Stimulated activated CD8-positive, alpha-beta memory T cell treated with anti-CD3 and anti-CD28 coated beads, Interleukin-4, amount 100 ng/mL, for 48 hours (primary cell): ENCODE measurements around the gene SLC11A2.
"Not testable (repeated sequence)": the region's sequence is repeated elsewhere in the genome, so short reads cannot be mapped to it uniquely, and the experiment has no call there.

Source experiments
- DNase-seq: peaks from one replicate; pipeline ENCODE4 v3.0.0-alpha.2; 2020

The SLC11A2 gene

GRCh38 chr12:51025338-51025835 is 797 bp downstream of the SLC11A2 start:
- no peak for DNase-seq

GRCh38 chr12:51023625-51024382 is 2.4 kb downstream of the SLC11A2 start:
- no peak for DNase-seq

GRCh38 chr12:51021694-51022093 is 4.5 kb downstream of the SLC11A2 start:
- DNase-seq: no peak

GRCh38 chr12:51020448-51021182 is 5.6 kb downstream of the SLC11A2 start:
- DNase-seq: no peak

GRCh38 chr12:51019927-51020326 is 6.3 kb downstream of the SLC11A2 start:
- no peak for DNase-seq

- no peak for DNase-seq
These were observed 7.2 kb downstream of the SLC11A2 start for GRCh38 chr12:51018956-51019355.

- no peak for DNase-seq
These were observed 8.7 kb downstream of the SLC11A2 start for GRCh38 chr12:51017452-51017851.

GRCh38 chr12:51014467-51014866 is 11.7 kb downstream of the SLC11A2 start:
- not testable (repeated sequence) for DNase-seq

- DNase-seq: no peak
These were observed 12.7 kb downstream of the SLC11A2 start for GRCh38 chr12:51013441-51013840.

GRCh38 chr12:51012570-51013236 is 13.5 kb downstream of the SLC11A2 start:
- DNase-seq: no peak

GRCh38 chr12:51011955-51012354 is 14.2 kb downstream of the SLC11A2 start:
- no peak for DNase-seq

- DNase-seq: peak; percentile 60
These were observed 17.1 kb downstream of the SLC11A2 start for GRCh38 chr12:51009056-51009440.

- no peak for DNase-seq
These were observed 17.7 kb downstream of the SLC11A2 start for GRCh38 chr12:51008329-51009055.

- DNase-seq: no peak
These were observed 20.5 kb downstream of the SLC11A2 start for GRCh38 chr12:51005671-51006070.

GRCh38 chr12:51005030-51005429 is 21.2 kb downstream of the SLC11A2 start:
- DNase-seq: no peak

GRCh38 chr12:51004504-51004903 is 21.7 kb downstream of the SLC11A2 start:
- no peak for DNase-seq

- DNase-seq: no peak
These were observed 24.4 kb downstream of the SLC11A2 start for GRCh38 chr12:51001799-51002198.

GRCh38 chr12:51000245-51000644 is 25.9 kb downstream of the SLC11A2 start:
- no peak for DNase-seq

- no peak for DNase-seq
These were observed 27.1 kb downstream of the SLC11A2 start for GRCh38 chr12:50999093-50999492.

GRCh38 chr12:50992819-50993218 is 33.4 kb downstream of the SLC11A2 start:
- DNase-seq: no peak

GRCh38 chr12:50991291-50991690 is 34.9 kb downstream of the SLC11A2 start:
- DNase-seq: no peak

- no peak for DNase-seq
These were observed 35.4 kb downstream of the SLC11A2 start for GRCh38 chr12:50990791-50991190.

GRCh38 chr12:50990147-50990727 is 35.9 kb downstream of the SLC11A2 start:
- no peak for DNase-seq
